SH-SY5Y (cell line): ENCODE data around the gene GSG1L.

Experiments used
- GATA2 ChIP-seq: IDR thresholded peaks from 2 replicates; pipeline ENCODE4 v1.6.1; 2011; ENCODE audit warnings: mild to moderate bottlenecking, low read depth, low read length
- GATA3 ChIP-seq: IDR thresholded peaks from 2 replicates; pipeline ENCODE4 v1.6.1; 2011; ENCODE audit warnings: low read depth, mild to moderate bottlenecking, low read length, moderate library complexity

- TF ChIP-seq GATA3 (no peak), GATA2 (no peak)
These were observed 323.7 kb downstream of the GSG1L start for GRCh38 chr16:27739606-27740357.
